Measurements from ENCODE around the gene TCF25.

TCF25 gene

GRCh38 chr16:89921131-89921701 is 47.8 kb downstream of the TCF25 start:
- TF ChIP-seq, protein P1, sequence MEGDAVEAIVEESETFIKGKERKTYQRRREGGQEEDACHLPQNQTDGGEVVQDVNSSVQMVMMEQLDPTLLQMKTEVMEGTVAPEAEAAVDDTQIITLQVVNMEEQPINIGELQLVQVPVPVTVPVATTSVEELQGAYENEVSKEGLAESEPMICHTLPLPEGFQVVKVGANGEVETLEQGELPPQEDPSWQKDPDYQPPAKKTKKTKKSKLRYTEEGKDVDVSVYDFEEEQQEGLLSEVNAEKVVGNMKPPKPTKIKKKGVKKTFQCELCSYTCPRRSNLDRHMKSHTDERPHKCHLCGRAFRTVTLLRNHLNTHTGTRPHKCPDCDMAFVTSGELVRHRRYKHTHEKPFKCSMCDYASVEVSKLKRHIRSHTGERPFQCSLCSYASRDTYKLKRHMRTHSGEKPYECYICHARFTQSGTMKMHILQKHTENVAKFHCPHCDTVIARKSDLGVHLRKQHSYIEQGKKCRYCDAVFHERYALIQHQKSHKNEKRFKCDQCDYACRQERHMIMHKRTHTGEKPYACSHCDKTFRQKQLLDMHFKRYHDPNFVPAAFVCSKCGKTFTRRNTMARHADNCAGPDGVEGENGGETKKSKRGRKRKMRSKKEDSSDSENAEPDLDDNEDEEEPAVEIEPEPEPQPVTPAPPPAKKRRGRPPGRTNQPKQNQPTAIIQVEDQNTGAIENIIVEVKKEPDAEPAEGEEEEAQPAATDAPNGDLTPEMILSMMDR (IDR thresholded peaks at IDR 0.05; ENCODE audit: borderline replicate concordance, control extremely low read depth, extremely low read depth, insufficient read depth, missing control alignments) = no peak
- no peak for DNase-seq (ENCODE audit: low spot score)
- in situ Hi-C loops (cut with MboI; ENCODE audit: low sequenced_read_pairs, unreplicated experiment) = no loop called here

- TF ChIP-seq, protein P1 (IDR thresholded peaks at IDR 0.05; ENCODE audit: borderline replicate concordance, control extremely low read depth, extremely low read depth, insufficient read depth, missing control alignments) = no peak
- in situ Hi-C loops (cut with MboI; ENCODE audit: low sequenced_read_pairs, unreplicated experiment) = no loop called here
- DNase-seq (ENCODE audit: low spot score) = no peak
These were observed 48.5 kb downstream of the TCF25 start for GRCh38 chr16:89921702-89922476.

DNA sequence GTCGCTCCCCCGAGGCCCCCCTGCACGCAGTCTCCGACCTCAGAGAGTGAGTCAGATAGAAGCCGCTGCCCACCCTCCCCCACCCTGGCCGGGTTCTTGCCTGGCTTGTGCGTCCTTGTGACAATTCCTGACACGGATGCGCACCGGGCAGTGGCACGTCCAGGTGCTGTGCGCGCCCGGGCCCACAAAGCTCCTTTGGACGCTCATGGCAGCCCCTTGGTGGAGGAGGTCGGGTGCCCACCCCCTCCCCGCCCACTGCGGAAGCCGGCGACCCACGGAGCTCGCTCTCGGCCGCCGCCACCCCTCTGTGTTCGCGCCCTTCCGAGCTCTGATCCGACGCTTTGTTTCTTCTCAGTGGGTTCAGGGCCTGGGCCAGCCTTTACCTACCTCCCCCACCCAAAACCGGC is 49.1 kb downstream of the TCF25 start:
- TF ChIP-seq, protein P1 (IDR thresholded peaks at IDR 0.05; ENCODE audit: borderline replicate concordance, control extremely low read depth, extremely low read depth, insufficient read depth, missing control alignments) = no peak
- no peak for DNase-seq (ENCODE audit: low spot score)
- in situ Hi-C loops (cut with MboI; ENCODE audit: low sequenced_read_pairs, unreplicated experiment) = no loop called here

GRCh38 chr16:89922884-89923639 is 49.7 kb downstream of the TCF25 start, which contains the start of gene TUBB3:
Gene TUBB3, plus strand, starts transcription at chr16:89923342. Its CDS starts 60 bp downstream, at chr16:89923402.
- DNase-seq (ENCODE audit: low spot score) = peak; percentile 83
- TF ChIP-seq, protein P1 (IDR thresholded peaks at IDR 0.05; ENCODE audit: borderline replicate concordance, control extremely low read depth, extremely low read depth, insufficient read depth, missing control alignments) = no peak
- in situ Hi-C loops (cut with MboI; ENCODE audit: low sequenced_read_pairs, unreplicated experiment) = no loop called here

DNA sequence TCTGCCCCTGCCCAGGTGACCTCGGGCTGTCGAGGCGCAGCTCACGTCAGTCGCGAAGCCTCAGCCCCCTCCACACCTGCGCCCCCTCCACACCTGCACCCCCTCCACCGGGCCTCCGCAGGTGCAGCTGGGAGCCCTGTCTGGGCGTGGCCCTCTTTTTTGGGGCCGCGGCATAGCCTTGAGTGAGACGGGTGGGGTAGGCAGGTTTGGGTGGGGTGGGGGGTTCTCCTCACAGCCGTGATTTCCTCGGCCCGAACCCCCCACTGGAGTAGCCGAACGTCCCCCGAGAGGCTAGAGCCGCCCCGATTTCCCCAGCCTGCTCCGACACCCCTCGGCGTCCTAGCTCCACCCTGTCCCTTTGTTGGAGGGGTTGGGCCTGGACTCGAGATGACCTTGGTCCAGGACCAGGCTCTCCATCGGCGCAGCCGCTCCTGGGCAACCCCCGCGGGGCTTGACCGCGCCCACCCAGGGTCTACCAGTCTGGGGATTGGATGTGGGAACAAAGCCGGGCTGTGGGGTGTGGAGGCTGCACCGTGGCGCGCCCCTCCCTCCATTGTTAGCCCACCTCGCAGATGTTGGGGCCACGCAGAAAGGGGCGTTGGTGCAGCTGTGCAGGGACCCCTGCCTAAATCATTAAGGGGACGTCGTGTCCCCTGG is 50.4 kb downstream of the TCF25 start:
- no peak for DNase-seq (ENCODE audit: low spot score)
- in situ Hi-C loops (cut with MboI; ENCODE audit: low sequenced_read_pairs, unreplicated experiment) = no loop called here
- TF ChIP-seq, protein P1 (IDR thresholded peaks at IDR 0.05; ENCODE audit: borderline replicate concordance, control extremely low read depth, extremely low read depth, insufficient read depth, missing control alignments) = no peak

- TF ChIP-seq, protein P1 (IDR thresholded peaks at IDR 0.05; ENCODE audit: borderline replicate concordance, control extremely low read depth, extremely low read depth, insufficient read depth, missing control alignments) = no peak
- no peak for DNase-seq (ENCODE audit: low spot score)
These were observed 51.0 kb downstream of the TCF25 start for GRCh38 chr16:89924297-89924924.

More at GRCh38 chr16:89924297-89924924, 51.0 kb downstream of the TCF25 start:
- in situ Hi-C loops (cut with MboI; ENCODE audit: low sequenced_read_pairs, unreplicated experiment) = no loop called here
